Stimulated activated CD8-positive, alpha-beta memory T cell treated with anti-CD3 and anti-CD28 coated beads, Interleukin-15, amount 100 ng/mL, for 1 hour (primary cell): ENCODE data around the gene LBP.
"Not testable (repeated sequence)": the region's sequence is repeated elsewhere in the genome, so short reads cannot be mapped to it uniquely, and the experiment has no call there.

Experiments
- DNase-seq: peaks from one replicate; pipeline ENCODE4 v3.0.0-alpha.2; 2020; ENCODE audit warnings: low read depth

LBP gene

DNA sequence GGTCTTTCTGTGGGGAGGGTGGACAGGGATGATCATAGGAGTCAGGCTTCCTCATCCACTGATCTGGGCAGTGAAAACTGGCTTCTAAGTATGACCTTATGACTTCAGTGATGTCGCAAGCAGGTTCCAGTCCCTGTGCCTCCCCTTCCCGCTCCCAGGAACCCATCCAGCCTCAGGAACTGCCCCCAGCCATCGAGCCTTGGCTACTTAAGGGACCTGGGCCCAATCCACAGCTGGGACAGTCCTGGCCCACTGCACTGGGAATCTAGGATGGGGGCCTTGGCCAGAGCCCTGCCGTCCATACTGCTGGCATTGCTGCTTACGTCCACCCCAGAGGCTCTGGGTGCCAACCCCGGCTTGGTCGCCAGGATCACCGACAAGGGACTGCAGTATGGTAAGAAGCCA, at the start of gene LBP:
Gene LBP, plus strand, starts transcription at position 236 of the 405 bp plus-strand sequence. Its CDS starts 35 bp downstream, at position 271.
- no peak for DNase-seq

GRCh38 chr20:38297916-38298674, 48.2 kb upstream of the LBP start:
- DNase-seq = no peak

DNA sequence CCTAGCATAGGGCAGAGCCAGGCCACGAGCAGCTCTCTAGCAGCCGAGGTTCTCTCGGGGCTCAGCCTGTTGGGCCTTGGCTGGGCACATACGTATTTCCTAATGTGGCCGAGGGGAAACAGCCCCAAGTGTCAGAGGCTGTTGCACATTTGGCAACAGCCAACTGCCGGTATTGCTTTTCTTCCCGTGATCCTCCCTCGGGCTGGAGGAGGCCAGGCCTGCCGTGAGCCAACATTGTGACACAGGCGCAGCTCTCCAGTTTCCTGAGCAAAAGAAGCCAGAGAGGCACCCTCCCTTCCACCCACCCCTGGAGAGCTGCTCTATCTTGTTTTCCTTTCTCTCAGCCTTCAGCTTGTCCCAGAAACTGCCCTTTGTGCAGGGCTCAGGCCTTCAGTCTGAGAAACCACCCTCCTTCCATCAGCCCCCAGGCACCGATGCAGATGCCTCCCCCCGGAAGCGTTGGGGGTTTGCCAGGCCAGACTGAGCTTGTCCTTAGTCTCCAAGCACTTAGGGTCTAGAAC, 47.5 kb upstream of the LBP start:
- no peak for DNase-seq

GRCh38 chr20:38299963-38300362, 46.3 kb upstream of the LBP start:
- no peak for DNase-seq

GRCh38 chr20:38300438-38300837, 45.8 kb upstream of the LBP start:
- no peak for DNase-seq

DNA sequence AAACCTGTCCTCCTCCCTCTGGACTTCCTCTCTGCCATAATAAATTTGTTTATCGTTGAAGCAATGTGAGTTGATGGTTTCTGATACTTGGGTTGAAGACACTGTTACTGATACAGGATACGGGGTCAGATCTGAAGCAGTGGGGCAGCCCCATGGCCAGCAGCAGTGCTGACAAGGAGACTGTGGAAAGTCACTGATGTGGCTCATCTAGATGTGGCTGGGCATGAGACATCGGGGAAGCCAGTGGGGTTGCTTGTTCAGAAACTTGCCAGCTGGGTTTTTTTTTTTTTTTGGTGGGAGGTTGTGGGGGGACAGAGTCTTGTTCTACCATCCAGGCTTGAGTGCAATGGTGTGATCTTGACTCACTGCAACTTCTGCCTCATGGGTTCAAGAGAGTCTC, 45.0 kb upstream of the LBP start:
- DNase-seq = no peak

DNA sequence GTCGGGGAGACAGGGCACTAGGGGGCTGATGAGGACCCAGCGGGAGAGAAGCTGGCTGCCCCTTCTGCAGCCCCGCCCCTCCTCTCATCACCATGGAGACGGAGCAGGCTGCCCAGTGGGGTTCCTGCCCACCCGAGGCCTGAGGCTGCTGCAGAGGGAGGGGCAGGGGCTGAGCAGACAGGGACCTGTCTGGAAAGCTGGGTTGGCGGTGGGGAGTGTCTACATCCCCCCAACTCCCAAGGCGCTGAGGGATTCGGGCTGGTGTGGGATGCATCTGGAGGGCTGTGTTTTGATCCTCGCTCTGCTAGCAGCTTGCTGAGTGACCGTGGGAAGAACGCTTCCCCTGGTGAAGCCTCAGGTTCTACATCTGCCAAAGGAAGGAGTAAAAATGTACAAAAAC, 43.5 kb upstream of the LBP start:
- DNase-seq = no peak

GRCh38 chr20:38303908-38304379, 42.3 kb upstream of the LBP start, which contains the start of gene BPI:
Gene BPI, plus strand, starts transcription at chr20:38304156. Its CDS starts 68 bp downstream, at chr20:38304224.
- DNase-seq = no peak

DNA sequence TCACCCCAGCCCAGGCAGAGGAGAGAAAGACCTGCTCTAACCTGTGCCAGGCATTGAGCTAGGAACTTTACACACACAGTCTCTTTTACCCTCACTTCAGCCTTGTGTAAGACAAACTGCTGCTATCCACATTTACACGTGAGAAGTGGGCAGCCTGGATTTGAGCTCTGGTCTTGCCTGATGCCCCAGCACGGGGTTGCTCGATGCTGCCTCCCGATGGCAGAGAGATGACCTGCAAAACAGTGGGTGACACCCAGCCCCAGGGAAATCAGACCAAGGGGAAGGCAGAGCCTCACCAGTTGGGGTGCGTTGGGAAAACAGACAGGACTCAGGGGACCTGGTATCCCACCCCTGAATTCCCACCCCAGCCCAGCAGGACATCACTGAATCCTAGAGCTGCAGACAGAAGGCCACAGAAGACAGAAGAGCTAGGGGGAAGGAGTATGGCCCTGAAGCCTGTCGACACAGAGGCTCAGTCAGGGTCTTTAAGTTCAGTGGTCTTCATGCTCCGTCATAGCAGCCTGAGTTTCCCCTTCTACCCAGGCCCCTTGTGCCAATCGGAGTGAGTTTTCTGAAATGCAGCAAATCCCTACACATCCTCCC, 41.3 kb upstream of the LBP start:
- no peak for DNase-seq

GRCh38 chr20:38305541-38305940, 40.7 kb upstream of the LBP start:
- no peak for DNase-seq

- no peak for DNase-seq
These were observed 39.9 kb upstream of the LBP start for GRCh38 chr20:38306379-38306778.

DNA sequence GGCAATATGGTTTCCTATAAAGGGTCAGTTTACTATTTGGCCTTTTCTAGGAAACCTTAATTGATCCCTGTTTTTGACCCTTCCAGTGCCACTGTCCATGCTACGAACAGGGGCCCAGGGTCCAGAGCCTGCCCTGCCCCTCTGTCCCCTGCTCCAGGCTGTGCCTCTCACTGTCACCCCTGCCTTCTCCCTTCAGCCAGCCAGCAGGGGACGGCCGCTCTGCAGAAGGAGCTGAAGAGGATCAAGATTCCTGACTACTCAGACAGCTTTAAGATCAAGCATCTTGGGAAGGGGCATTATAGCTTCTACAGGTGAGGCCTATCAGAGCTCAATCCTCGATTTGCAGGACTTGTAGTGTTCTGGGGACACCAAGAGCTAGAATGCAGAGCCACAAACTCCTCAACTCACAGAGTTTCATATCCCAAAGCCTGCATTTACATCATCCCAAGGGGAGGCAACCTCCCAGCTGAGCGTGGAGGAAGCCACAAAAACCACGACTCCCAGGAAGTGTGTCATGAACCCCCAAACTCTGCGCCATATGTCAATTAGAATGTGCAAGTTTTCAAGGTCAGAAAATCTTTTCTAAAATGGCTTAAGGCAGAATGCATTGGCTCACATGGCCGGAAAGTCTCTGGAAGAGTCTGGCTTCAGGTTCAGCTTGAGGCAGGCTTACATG, 38.8 kb upstream of the LBP start:
- no peak for DNase-seq

- no peak for DNase-seq
These were observed 38.2 kb upstream of the LBP start for GRCh38 chr20:38308047-38308438.

GRCh38 chr20:38308447-38308846, 37.8 kb upstream of the LBP start:
- no peak for DNase-seq

DNA sequence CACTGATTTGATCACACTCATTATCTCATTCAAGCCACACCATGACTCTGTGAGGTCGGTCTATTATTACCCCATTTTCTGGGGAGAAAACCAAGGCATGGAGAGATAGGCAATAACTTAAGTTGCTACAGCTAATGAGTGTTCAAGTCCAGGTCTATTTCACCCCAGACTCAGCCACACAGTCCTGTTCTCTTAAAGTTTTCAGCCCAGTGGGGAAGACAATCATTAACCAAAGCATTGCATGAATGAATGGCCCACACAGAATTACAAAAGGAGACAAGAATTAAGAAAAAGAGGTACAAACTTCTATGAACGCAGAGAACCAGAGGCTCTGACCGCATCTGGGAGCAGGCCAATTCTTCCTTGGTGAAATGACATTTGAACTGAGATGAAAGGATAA, 35.2 kb upstream of the LBP start:
- DNase-seq = no peak

- DNase-seq = no peak
These were observed 34.8 kb upstream of the LBP start for GRCh38 chr20:38311491-38311890.

GRCh38 chr20:38313676-38314075, 32.6 kb upstream of the LBP start:
- no peak for DNase-seq

GRCh38 chr20:38314350-38314749, 31.9 kb upstream of the LBP start:
- not testable (repeated sequence) for DNase-seq

DNA sequence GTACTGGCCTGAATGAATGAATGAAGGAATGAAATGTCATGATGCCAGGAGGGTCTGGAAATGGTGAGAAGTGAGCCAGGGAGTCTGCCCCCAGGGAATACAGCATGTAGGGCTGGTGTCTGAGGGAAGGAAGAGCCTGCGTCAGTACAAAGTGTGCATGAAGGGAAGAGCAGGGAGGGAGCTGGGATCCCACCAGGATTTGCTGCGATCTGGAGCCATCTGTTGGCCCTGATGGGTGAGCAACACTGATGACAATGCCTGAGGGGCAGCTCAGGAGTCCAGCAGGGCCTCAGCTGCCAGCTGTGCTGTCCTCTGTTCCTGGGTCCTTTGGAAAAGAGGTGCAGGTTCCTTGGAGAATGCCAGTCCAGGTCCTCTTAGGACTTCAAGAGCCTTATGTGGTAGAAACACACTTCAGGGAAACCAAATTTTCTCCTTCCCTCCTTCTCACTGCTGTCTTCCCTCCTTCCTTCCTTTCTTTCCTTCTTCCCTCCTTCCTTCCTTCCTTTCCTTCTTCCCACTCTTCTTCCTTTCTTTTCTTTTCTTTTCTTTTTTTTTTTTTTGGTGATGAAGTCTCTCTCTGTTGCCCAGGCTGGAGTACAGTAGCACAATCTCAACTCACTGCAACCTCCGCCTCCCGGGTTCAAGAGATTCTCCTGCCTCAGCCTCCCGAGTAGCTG, 30.9 kb upstream of the LBP start:
- no peak for DNase-seq

DNA sequence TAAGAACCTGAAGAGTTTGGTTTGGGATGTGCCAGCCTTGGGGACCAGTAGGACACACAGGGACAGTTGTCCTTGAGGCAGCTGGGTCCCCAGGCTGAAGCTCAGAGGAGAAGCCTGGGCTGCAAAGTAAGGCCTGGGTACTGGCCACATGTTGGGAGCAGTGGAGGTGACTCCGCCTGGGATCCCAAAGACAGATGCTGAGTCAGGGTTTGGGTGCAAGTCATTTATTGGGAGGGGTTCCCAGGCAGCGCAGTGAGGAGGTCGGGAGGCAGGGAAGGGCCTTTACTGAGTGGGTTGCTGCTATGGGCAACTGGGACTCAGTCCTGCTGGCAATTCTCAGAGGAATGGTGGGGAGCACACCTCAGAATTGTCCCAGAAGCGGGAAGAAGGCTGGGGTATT, 29.9 kb upstream of the LBP start:
- DNase-seq = no peak

DNA sequence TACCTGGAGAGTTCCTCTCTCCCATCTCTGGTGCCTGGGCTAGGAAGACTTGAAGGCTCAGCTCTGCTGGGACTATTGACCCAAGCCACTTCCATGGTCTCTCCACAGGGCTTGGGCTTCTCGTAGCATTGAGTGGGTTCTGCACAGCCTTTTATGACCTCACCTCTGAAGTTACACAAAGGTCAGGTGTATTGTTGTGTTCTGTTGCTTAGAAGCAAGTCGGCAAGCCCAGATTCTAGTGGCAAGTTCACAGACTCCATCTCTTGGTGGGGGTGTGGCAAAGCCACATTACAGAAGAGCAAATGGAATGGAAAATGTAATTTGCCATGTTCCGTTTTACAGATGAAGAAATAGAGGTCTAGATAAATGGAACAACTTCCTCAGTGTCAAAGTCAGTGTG, 28.9 kb upstream of the LBP start:
- DNase-seq = no peak

- DNase-seq = no peak
These were observed 26.1 kb upstream of the LBP start for GRCh38 chr20:38320221-38320620.
